Erythroblast (primary cell): Measurements from ENCODE around the gene PLPP3.
A peak's percentile ranks its signal among the peaks of the same experiment; 100 is the strongest.

Experiments
- DNase-seq, 2 experiments: peaks; one replicate each; lab custom pipeline; 2025; lab: John Stamatoyannopoulos, UW
- GATA1 ChIP-seq: IDR thresholded peaks from 2 replicates; pipeline ENCODE4 v1.6.1; 2011; ENCODE audit warnings: low read depth, mild to moderate bottlenecking, control low read depth, low read length, moderate library complexity
- POLR2A ChIP-seq: IDR thresholded peaks from 2 replicates; pipeline ENCODE4 v1.6.1; 2011; ENCODE audit warnings: mild to moderate bottlenecking, low read length

PLPP3 gene

DNA sequence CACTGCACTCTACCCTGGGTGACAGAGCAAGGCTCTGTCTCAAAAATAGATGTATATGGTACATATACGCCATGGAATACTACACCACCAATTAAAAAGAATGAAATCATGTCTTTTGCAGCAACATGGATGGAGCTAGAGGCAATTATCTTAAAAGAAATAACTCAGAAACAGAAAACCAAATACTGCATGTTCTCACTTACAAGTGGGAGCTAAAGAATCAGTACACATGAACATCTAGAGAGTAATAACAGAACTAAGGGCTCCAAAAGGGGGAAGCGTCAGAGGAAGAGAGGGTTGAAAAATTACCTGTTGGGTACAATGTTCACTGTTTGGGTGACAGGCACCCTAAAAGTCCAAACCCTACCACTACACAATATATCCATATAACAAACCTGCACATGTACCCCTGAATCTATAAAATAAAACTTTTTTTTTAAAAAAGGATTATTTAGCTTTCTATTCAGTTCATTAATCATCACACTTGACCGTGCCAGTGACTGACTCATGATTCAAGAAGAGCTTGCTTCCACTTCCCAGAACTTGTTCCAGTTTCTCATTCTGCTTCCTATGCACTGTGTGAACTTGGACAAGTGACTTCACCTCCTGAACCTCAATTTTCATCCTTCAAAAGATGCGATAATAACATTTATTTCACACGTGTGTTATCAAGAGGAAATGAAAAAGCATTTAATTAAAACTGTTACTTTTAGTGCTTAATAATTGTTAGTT is 109.6 kb downstream of the PLPP3 start:
- no peak for TF ChIP-seq GATA1
- TF ChIP-seq POLR2A: no peak
- DNase-seq: no peak

DNA sequence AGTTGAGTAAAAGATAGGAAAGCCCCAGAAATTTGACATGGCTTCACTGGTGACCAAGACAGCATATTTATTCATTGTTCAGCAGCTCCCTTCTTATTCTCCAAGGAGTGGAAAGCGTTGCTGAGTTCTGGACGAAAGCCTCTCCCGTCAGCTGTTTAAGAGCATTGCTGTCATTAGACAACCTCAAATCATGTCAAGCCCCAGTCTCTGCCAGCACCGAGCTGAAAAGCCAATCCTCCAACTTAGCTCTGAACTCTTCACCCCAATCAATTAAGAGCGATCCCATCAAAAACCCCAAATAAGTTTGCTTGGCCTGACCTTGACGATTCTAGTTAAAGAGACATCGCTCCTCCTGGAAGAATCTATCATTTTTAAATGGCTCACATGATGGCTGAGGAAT is 110.8 kb downstream of the PLPP3 start:
- DNase-seq: no peak
- no peak for TF ChIP-seq POLR2A
- TF ChIP-seq GATA1: no peak

DNA sequence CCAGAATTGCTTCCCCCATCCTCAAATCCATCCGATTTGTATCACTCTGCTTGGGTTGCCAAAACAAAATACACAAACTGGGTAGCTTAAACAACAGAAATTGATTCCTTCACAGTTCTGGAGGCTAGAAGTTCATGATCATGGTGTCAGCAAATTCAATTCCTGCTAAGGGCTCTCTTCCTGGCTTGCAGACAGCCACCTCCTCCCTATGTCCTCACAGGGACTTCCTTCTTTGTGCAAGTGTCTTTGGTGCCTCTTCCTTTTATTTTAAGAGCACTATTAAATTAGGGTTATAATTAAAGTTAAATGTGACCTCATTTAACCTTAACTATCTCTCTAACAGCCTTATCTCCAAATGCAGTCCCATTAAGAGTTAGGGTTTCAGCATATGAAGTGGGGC is 112.8 kb downstream of the PLPP3 start:
- DNase-seq: peak in 1 of 2 experiments; percentile 2
- no peak for TF ChIP-seq GATA1
- no peak for TF ChIP-seq POLR2A

DNA sequence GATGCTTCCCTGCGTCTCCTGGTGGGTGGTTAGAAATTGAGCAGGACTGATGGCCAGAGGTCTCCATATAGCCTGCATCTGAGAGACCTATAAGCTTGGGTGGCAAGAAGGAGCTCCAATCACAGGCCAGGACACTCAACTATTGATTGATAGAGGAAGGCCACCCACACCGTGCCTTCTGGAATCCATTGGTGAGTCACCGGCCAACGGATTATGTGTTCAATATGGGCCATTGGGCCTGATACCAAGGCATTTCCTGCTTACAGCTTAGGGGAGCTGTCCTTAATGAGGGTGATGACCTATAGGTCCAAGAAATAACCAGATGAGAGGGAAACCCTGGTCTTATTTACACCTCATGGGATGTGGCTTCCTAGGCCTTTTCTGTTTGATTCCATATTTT is 115.1 kb downstream of the PLPP3 start:
- no peak for TF ChIP-seq POLR2A
- TF ChIP-seq GATA1: no peak
- no peak for DNase-seq

DNA sequence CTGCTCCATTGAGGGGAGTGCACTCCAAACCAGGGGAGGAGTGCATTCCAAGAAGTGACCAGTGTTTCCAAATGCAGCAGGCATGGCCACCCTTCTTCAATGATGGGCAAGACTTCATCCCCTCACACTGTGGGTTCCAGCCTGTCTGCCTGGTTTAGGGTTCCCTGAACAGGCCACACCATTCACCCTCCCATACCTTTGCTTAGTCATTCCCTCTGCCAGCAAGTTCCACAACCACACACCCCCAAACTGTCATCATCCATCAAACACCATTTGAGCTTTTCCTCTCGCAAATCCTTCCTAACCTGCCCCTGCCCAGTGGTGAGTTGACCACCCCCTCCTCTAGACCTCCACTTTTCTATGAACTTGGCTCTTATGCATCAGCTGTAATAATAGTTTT is 116.0 kb downstream of the PLPP3 start:
- DNase-seq: no peak
- TF ChIP-seq POLR2A (no peak), GATA1 (no peak)

DNA sequence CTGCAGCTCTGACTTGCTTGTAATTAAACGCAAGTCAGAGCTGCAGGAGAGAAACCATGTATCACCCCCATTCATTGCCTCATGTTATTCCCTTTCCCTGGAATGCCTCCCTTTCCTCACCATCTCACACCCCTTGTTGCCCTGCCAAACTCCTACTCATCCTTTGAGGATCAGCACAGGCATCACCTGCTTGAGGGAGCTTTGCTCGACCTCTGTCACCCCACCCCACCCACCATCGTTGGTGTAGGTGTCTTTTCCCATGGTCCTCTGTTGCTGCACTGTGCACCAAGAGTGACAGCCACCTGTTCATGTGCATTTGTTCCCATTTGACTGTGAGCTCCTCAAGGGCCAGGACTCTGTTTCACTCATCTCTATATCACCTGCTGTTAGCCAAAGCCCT is 117.2 kb downstream of the PLPP3 start:
- no peak for TF ChIP-seq POLR2A
- TF ChIP-seq GATA1: no peak
- no peak for DNase-seq

DNA sequence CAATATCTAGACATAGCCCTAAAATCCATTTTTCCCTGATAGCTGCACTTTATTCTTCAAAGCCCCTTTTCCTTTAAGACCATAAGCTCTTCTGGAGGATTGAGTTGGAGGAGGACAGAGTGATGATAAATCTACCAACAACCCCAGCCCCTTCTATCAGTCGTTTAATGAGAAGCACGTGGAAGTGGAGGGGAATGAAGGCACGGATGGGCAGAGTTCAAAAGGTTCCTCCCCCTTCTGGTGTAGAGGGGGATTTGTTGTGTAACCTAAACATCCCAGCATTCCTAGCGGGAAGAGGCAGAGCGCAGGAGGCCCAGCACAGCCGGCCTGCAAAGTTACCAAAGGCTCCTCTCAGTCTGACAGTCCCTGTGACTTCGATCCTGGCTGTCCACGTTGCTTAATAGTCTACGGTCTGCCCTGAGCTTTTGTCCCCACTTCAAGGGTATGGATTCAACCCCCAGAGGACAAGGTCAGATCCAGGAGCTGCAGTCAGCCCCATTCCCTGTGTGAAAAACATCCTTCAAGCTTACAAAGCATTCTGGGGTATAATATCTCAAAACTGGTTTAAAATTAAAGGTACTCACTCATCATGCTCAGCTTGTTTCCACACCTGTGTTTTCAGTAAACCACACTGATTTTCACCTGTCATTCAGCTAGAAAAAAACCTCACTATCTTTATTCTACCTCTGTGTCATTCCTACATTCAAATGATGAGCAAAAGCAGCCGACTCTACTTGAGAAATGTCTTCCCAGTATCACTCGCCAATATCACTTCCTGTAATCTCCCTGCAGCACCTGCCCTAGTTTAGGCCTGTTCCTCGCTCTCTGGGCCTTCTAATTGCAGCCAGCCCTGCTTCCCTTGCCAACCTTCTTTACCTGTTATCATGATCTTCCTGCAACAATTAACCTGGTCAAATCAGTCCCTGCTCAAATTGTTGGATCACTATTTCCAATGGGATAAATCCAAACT is 117.9 kb downstream of the PLPP3 start:
- no peak for DNase-seq
- TF ChIP-seq POLR2A (no peak), GATA1 (no peak)

DNA sequence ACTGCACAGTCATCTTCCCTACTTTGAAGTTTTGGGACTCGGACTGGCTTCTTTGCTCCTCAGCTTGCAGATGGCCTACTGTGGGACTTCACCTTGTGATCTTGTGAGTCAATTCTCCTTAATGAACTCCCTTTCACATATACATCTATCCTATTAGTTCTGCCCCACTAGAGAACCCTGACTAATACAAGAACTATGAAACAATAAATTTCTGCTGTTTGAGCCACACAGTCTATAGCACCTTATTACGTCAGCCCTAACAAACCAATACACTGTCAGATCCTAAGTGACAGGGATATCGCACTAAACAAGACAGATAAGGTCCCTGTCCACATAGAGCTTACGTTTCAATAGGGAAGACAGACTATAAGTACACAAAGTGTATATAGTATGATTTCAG is 120.1 kb downstream of the PLPP3 start:
- no peak for DNase-seq
- TF ChIP-seq GATA1 (no peak), POLR2A (no peak)

DNA sequence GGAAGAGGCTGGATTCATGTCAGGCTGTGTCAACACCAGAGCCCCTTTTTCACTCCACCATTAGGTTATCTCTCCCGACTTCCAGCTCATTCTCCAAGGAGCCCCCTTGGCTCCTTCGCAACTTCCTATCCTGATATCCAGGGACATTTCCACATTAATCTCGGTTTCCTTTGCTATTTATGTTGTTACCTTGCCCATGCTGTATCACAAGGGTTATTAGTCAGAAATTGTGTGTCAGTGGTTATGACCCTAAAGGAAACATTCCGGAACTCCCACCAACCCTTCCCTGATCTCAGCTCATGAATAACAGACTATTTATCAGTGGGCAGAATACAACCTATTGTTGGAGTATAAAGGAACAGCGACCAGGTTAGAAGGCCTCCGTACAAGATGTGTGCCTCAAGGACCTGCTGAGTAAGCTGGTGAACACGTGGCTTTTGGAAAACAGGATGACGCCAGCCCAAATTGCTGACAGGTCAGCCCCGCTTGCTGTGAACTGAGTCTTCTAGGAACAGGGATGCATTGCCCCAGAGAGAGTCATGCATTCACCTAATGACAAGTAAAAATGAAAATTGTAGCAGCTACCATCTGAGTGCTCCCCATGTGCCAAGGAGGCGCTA is 121.5 kb downstream of the PLPP3 start:
- no peak for TF ChIP-seq POLR2A
- TF ChIP-seq GATA1: no peak
- DNase-seq: no peak

DNA sequence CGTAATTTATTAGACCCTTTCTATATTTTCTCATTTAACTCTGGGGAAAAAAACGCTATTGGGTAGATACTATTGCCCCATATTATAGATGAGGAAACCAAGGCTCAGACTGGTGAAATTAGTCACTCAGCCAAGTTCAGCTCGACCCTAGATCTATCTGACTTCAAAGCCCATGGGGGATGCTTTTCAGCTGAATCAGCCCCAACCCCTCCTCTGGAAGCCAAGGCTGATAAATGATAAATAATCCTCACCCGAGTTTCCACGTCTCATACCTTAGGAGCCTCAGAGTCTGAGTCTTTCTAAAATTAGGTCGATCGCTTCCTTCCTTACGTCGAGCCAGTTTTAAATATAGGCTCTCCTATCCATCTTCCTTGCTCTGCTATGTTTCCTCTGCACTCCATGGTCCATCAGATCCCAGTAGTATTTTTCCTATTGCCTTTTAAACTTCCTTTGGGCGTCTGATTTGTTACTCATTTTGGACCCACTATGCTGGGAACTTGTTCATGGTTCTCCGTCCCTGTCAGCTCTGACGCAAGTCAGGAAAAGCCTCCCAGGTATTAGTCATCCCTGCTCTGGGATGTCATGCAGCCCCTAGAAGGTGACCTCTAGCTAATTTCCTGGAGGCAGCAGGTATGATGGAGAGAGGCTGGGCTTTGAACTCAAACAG is 122.8 kb downstream of the PLPP3 start:
- TF ChIP-seq GATA1 (no peak), POLR2A (no peak)
- DNase-seq: no peak

DNA sequence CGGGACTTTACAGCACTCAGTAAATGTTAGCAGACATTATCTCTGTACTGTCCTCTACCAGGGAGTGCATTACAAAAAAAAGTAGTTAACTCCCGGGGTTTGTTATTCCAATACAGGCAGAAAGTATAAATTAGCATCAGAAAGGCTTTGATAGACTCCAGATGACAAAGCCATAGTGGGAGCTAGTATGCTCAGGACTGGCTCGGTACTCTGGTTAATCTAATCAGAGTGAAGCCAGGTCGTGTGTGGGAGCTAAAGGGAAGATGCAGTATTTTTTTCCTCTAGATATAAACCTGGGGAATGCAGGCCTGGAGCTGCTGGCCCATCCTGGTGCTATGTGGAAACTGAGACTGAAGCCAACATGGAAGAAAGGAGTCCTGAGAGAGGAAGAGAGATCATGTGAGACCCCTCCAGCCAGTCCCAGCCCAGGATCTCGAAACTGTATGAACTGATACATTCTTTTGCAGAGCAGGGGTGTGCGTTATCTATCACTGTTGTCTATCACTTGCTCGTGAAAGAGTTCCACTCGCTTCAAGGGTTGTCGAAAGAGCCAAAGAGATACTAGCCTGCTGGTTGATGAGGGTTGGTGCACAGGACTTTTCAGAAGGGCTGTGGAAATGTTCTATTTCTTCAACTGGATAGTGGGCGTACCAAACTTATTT is 125.8 kb downstream of the PLPP3 start:
- DNase-seq: no peak
- TF ChIP-seq GATA1 (no peak), POLR2A (no peak)

DNA sequence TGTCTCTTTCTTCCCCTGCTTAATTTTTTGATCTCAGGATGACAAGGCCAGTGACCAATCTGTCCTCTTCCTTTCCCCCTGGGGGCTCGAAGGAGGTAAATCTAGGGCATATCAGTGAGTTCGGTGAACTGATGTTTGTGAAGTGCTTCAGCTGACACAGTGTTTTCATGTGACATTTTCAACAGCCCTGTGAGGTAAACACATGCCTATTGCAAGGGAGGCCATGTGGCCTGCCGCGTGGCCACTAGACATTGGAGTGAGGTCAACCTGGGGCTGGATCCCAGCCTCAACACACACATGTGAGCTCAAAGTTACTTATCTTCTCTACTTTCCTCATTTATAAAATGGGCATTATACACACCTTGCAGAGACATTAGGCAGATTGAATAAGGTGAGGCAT is 126.3 kb downstream of the PLPP3 start:
- DNase-seq: no peak

More for the DNA sequence above, 126.3 kb downstream of the PLPP3 start:
- TF ChIP-seq GATA1 (no peak), POLR2A (no peak)
